SK-N-SH (cell line): ENCODE data around the gene WHAMM.

Experiments used
- FOSL2 ChIP-seq: IDR thresholded peaks from 2 replicates; pipeline ENCODE4 v1.4.0; 2012; ENCODE audit warnings: low read depth, mild to moderate bottlenecking, moderate library complexity, borderline replicate concordance
- GABPA ChIP-seq: IDR thresholded peaks from 2 replicates; pipeline ENCODE4 v1.4.0; 2012; ENCODE audit warnings: low read depth, mild to moderate bottlenecking
- MXI1 ChIP-seq: IDR thresholded peaks from 2 replicates; pipeline ENCODE4 v1.6.1; 2012; ENCODE audit warnings: mild to moderate bottlenecking, low read depth, low read length, improper control_type of control experiment
- POLR2AphosphoS5 ChIP-seq: IDR thresholded peaks from 2 replicates; pipeline ENCODE4 v1.6.1; 2012; ENCODE audit warnings: low read depth, low read length
- TCF12 ChIP-seq: IDR thresholded peaks from 2 replicates; pipeline ENCODE4 v1.4.0; 2012
- TEAD4 ChIP-seq: IDR thresholded peaks from 2 replicates; pipeline ENCODE4 v1.4.0; 2012; ENCODE audit warnings: mild to moderate bottlenecking, borderline replicate concordance; ENCODE audit not compliant: insufficient read depth
- TF ChIP-seq, protein P1 (sequence below): IDR thresholded peaks from 2 replicates; pipeline ENCODE4 v1.4.0; 2012; ENCODE audit warnings: low read depth, borderline replicate concordance
- TF ChIP-seq, protein P2 (sequence below): IDR thresholded peaks from 2 replicates; pipeline ENCODE4 v1.6.1; 2012; ENCODE audit warnings: mild to moderate bottlenecking, low read depth, low read length, moderate library complexity
- TF ChIP-seq, protein P3 (sequence below): fragments of 150-350 bp; IDR thresholded peaks from 2 replicates; pipeline ENCODE4 v1.6.1; 2017; ENCODE audit warnings: antibody characterized with exemption, low read length, low read depth, borderline replicate concordance

- no peak for TF ChIP-seq TCF12
- no peak for TF ChIP-seq TEAD4
- TF ChIP-seq, protein P1, sequence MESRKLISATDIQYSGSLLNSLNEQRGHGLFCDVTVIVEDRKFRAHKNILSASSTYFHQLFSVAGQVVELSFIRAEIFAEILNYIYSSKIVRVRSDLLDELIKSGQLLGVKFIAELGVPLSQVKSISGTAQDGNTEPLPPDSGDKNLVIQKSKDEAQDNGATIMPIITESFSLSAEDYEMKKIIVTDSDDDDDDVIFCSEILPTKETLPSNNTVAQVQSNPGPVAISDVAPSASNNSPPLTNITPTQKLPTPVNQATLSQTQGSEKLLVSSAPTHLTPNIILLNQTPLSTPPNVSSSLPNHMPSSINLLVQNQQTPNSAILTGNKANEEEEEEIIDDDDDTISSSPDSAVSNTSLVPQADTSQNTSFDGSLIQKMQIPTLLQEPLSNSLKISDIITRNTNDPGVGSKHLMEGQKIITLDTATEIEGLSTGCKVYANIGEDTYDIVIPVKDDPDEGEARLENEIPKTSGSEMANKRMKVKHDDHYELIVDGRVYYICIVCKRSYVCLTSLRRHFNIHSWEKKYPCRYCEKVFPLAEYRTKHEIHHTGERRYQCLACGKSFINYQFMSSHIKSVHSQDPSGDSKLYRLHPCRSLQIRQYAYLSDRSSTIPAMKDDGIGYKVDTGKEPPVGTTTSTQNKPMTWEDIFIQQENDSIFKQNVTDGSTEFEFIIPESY: no peak
- TF ChIP-seq MXI1: no peak
- no peak for TF ChIP-seq FOSL2
- TF ChIP-seq GABPA: no peak
- no peak for TF ChIP-seq POLR2AphosphoS5
- TF ChIP-seq, protein P2, sequence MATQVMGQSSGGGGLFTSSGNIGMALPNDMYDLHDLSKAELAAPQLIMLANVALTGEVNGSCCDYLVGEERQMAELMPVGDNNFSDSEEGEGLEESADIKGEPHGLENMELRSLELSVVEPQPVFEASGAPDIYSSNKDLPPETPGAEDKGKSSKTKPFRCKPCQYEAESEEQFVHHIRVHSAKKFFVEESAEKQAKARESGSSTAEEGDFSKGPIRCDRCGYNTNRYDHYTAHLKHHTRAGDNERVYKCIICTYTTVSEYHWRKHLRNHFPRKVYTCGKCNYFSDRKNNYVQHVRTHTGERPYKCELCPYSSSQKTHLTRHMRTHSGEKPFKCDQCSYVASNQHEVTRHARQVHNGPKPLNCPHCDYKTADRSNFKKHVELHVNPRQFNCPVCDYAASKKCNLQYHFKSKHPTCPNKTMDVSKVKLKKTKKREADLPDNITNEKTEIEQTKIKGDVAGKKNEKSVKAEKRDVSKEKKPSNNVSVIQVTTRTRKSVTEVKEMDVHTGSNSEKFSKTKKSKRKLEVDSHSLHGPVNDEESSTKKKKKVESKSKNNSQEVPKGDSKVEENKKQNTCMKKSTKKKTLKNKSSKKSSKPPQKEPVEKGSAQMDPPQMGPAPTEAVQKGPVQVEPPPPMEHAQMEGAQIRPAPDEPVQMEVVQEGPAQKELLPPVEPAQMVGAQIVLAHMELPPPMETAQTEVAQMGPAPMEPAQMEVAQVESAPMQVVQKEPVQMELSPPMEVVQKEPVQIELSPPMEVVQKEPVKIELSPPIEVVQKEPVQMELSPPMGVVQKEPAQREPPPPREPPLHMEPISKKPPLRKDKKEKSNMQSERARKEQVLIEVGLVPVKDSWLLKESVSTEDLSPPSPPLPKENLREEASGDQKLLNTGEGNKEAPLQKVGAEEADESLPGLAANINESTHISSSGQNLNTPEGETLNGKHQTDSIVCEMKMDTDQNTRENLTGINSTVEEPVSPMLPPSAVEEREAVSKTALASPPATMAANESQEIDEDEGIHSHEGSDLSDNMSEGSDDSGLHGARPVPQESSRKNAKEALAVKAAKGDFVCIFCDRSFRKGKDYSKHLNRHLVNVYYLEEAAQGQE: no peak
- TF ChIP-seq, protein P3, sequence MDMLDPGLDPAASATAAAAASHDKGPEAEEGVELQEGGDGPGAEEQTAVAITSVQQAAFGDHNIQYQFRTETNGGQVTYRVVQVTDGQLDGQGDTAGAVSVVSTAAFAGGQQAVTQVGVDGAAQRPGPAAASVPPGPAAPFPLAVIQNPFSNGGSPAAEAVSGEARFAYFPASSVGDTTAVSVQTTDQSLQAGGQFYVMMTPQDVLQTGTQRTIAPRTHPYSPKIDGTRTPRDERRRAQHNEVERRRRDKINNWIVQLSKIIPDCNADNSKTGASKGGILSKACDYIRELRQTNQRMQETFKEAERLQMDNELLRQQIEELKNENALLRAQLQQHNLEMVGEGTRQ: no peak
Measured at GRCh38 chr15:82855286-82856100, 46.1 kb downstream of the WHAMM start.
